AG09309 (cell line): ENCODE data around the gene PDCL3.

Experiments used
- DNase-seq: peaks from one replicate; pipeline ENCODE4 v3.0.0-alpha.2; 2010; ENCODE audit warnings: low read depth
- H3K4me3 ChIP-seq: 2 replicates; pipeline ENCODE4 v1.5.1; 2011; ENCODE audit warnings: mild to moderate bottlenecking, low read depth, low read length, moderate library complexity; ENCODE audit not compliant: control insufficient read depth
- CTCF ChIP-seq: IDR thresholded peaks from 2 replicates; pipeline ENCODE4 v1.5.1; 2011; ENCODE audit warnings: mild to moderate bottlenecking, low read depth, low read length, inconsistent platforms; ENCODE audit not compliant: insufficient read depth, control insufficient read depth; ENCODE audit errors: missing control alignments

The PDCL3 gene

DNA sequence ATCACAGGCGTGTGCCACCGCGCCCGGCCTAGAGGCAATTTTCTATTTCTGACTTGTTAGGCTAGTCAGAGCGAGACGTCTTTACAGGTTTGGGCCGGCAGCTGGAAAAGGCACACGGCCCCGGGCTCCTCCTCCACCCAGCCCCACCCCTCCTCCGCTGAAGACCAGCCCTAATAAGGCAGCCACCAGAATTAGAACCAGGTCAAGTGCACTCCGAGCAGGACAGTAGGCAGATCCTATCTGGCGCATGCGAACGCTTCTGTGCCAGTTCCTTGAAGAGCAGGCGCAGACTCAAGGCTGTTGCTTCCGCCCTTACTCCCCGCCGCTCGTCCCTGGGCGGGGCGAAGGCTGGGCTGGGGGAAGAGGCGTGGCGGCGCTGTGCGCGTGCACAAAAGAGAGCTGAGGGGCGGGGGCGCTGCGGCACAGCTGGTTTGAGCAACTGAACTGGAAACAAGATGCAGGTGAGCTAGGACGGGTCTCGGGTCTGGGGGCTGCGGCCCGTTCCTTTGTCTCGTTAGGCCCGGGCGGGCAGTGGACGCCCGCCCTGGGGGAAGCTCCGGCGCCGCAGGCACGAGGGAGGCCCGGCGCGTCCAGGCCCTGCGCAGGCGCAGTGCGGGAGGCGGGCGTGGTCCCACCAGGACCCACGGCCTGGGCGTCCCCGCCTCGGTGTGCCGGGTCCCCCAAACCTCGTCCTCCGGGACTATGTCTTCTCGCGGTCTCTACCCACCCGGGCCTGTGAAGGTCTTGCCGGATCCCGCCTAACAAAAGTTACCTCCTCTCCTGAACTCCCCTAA, at the start of gene PDCL3:
PDCL3 (plus strand) TSS at position 381 of the 794 bp plus-strand sequence; CDS start at position 456, 75 bp downstream.
- peak; percentile 7 for TF ChIP-seq CTCF
- DNase-seq, result peak; percentile 99
- peak within 1 kb of the TSS; percentile 88 for H3K4me3 ChIP-seq

GRCh38 chr2:100513650-100514049, 49.1 kb upstream of the PDCL3 start:
- no peak for TF ChIP-seq CTCF
- no peak for DNase-seq
- H3K4me3 ChIP-seq, result no peak overlapping the region

GRCh38 chr2:100517556-100517955, 45.2 kb upstream of the PDCL3 start:
- H3K4me3 ChIP-seq, result no peak overlapping the region
- no peak for DNase-seq
- TF ChIP-seq CTCF, result no peak

DNA sequence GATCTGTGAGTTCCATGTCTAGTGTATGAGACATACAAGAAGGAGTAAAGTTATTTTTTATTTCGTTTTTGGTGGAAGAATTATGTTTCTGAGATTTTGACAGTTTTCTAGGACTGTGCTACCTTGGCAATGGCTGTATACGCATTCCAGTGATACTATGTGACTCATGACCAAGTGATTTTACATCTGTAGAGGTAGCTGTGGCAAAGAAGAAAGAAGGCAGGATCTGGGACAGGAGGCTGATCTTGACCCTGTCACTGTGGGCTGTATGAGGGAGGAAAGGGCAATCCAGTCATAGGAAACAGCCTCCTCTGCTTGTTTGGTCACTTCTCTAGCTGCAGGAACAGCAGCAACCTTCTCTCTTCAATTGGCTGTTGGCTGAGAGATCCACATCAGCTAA, 44.0 kb upstream of the PDCL3 start:
- DNase-seq, result no peak
- no peak for TF ChIP-seq CTCF
- H3K4me3 ChIP-seq, result no peak overlapping the region

DNA sequence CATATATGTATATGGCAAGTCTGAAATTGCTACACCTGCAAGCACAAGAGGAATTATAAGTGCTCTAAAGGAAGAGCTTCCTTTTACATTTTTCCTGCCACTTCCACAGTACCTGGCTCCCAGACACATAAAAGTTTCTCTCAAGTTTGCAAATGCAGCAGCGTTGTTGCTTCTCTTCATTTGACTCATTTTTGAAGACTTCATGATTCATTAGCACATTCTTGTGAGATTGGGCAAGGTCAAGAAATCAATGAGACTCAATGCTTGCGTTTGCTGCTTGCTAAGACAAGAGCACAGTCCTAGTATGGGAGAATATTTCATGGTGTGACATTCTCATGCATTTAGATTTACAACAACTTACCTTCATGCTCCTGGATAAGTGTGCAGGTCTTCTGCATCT, 42.6 kb upstream of the PDCL3 start:
- H3K4me3 ChIP-seq, result no peak overlapping the region
- no peak for DNase-seq
- TF ChIP-seq CTCF, result no peak

DNA sequence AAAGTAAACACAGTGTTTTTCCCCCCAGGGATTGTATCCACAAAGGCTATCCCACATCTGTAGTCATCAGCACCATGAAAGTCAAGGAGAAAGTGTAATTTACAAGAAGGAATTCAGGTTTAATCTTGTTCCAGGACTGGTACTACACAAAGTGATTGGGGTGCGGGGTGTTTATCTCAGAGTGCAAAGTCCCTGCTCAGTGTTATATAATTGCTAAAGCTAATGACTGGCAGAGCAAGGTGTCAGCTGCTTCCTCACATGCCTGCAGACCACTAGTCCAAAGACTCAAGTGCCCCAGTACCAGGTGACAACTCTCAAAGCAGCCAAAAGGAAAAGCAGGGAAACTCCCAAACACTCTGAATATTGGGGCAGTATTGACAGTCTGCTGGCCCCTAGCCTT, 40.4 kb upstream of the PDCL3 start:
- no peak for TF ChIP-seq CTCF
- H3K4me3 ChIP-seq, result no peak overlapping the region
- no peak for DNase-seq
